GM13976 (cell line): Measurements from ENCODE around the gene CUL5.

ENCODE experiments used
- DNase-seq: peaks from one replicate; pipeline ENCODE4 v3.0.0; 2012; ENCODE audit warnings: low spot score
- CTCF ChIP-seq: IDR thresholded peaks from 2 replicates; pipeline ENCODE4 v1.5.1; 2012; ENCODE audit warnings: borderline replicate concordance, mild to moderate bottlenecking; ENCODE audit not compliant: insufficient read depth; ENCODE audit errors: extremely low read depth, missing control alignments, control extremely low read depth
- in situ Hi-C: fragments of 300-500 bp; cut with MboI; formaldehyde crosslinking; loops from one replicate; pipeline ENCODE4 v1.12.0; 2022; ENCODE audit warnings: low sequenced_read_pairs, mixed read lengths, inconsistent platforms; ENCODE audit not compliant: unreplicated experiment

CUL5 gene

GRCh38 chr11:108135845-108136544 lies 127.3 kb downstream of the CUL5 start:
- TF ChIP-seq CTCF: peak; percentile 44
- in situ Hi-C loops: no loop called here
- peak; percentile 46 for DNase-seq

- DNase-seq: no peak
- in situ Hi-C loops: no loop called here
- TF ChIP-seq CTCF: no peak
Measured at GRCh38 chr11:108137212-108137611, 128.5 kb downstream of the CUL5 start.

GRCh38 chr11:108142304-108142703 lies 133.6 kb downstream of the CUL5 start:
- no peak for DNase-seq
- in situ Hi-C loops: no loop called here
- TF ChIP-seq CTCF: no peak

GRCh38 chr11:108144615-108145014 lies 135.9 kb downstream of the CUL5 start:
- in situ Hi-C loops: no loop called here
- DNase-seq: no peak
- no peak for TF ChIP-seq CTCF

GRCh38 chr11:108147150-108147549 lies 138.5 kb downstream of the CUL5 start:
- no peak for TF ChIP-seq CTCF
- in situ Hi-C loops: no loop called here

DNA sequence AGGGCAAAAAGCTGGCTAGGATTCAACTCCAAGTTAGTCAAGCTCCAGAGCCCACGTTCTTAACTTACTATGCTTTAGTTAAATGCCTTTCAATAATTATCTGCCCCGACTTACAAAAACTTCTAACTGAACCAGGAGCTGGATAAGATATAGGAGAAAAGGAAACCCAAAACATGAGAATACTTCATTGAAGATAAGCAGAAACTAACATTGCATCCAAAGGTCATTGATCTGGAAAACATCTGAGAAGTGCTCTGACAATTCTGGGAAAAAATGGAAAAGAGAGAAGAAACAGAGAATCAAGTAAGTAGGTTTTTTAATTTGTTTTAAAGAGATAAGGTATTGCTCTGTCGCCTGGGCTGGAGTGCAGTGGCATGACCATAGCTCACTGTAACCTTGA lies 139.9 kb downstream of the CUL5 start:
- DNase-seq: no peak
- in situ Hi-C loops: no loop called here

More at GRCh38 chr11:108147150-108147549, 138.5 kb downstream of the CUL5 start:
- DNase-seq: no peak

More for the DNA sequence above, 139.9 kb downstream of the CUL5 start:
- no peak for TF ChIP-seq CTCF
